OCI-LY7 (cell line): ENCODE data around the gene POLR2H.

Source experiments
- EZH2phosphoT487 ChIP-seq: fragments of 200-600 bp; sonication (generic); IDR thresholded peaks from 2 replicates; pipeline ENCODE4 v1.6.1; 2018; ENCODE audit warnings: low read depth, borderline replicate concordance, mild to moderate bottlenecking, mixed run types, antibody characterized with exemption, low read length, moderate library complexity, mixed read lengths
- TF ChIP-seq, protein P1 (sequence below): fragments of 200-600 bp; sonication (generic); conservative IDR thresholded peaks from 2 replicates; pipeline ENCODE4 v1.5.1; 2014; ENCODE audit warnings: mild to moderate bottlenecking, antibody characterized with exemption, low read length, moderate library complexity, mixed read lengths

DNA sequence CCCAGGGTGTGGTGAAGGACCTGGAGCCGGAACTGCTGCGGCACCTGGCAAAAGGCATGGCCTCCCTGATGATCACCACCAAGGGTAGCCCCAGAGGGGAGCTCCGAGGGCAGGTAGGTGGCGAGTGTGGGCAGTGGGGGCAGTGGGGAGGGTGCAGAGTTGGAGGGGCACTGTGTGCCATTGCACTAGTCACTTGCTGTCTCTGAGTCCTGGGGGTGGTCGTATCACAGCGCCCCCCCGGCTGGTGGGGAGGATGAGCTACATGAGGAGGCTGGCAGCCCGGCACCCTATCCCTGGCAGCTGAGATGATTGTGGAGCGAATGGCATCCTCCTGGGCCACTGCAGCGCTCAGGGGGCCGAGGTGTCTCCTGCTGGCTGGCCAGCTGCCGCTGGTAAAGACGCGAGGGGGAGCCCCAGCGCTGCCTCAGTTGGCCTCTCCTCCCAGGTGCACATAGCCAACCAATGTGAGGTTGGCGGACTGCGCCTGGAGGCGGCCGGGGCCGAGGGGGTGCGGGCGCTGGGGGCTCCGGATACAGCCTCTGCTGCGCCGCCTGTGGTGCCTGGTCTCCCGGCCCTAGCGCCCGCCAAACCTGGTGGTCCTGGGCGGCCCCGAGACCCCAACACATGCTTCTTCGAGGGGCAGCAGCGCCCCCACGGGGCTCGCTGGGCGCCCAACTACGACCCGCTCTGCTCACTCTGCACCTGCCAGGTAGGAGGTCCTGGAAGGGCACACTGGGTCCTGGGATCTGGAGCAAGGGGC is 24.7 kb downstream of the POLR2H start:
- TF ChIP-seq, protein P1, sequence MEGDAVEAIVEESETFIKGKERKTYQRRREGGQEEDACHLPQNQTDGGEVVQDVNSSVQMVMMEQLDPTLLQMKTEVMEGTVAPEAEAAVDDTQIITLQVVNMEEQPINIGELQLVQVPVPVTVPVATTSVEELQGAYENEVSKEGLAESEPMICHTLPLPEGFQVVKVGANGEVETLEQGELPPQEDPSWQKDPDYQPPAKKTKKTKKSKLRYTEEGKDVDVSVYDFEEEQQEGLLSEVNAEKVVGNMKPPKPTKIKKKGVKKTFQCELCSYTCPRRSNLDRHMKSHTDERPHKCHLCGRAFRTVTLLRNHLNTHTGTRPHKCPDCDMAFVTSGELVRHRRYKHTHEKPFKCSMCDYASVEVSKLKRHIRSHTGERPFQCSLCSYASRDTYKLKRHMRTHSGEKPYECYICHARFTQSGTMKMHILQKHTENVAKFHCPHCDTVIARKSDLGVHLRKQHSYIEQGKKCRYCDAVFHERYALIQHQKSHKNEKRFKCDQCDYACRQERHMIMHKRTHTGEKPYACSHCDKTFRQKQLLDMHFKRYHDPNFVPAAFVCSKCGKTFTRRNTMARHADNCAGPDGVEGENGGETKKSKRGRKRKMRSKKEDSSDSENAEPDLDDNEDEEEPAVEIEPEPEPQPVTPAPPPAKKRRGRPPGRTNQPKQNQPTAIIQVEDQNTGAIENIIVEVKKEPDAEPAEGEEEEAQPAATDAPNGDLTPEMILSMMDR = no peak
- no peak for TF ChIP-seq EZH2phosphoT487
